SK-N-SH treated with all-trans-retinoic acid at 6 μM for 48 hours (cell line): ENCODE data around the gene TPRN.

ENCODE experiments used
- ATAC-seq: fragments of 200-7000 bp; cut with Tn5 transposase; 3 replicates; pipeline ENCODE4 v1.9.1; 2020; ENCODE audit warnings: mild to moderate bottlenecking, moderate library complexity
- ARNTL ChIP-seq: fragments of 450-650 bp; formaldehyde crosslinking; IDR thresholded peaks from 2 replicates; pipeline ENCODE4 v1.5.0; 2020; ENCODE audit warnings: low read depth, mild to moderate bottlenecking, moderate library complexity, borderline replicate concordance
- BACH2 ChIP-seq: fragments of 250-450 bp; sonication (Bioruptor Pico); IDR thresholded peaks from 2 replicates; pipeline ENCODE4 v1.9.0; 2021; ENCODE audit warnings: mild to moderate bottlenecking, borderline replicate concordance
- CREB5 ChIP-seq: fragments of 250-450 bp; sonication (Bioruptor Pico); IDR thresholded peaks from 2 replicates; pipeline ENCODE4 v1.5.1; 2020; ENCODE audit warnings: low read depth, mild to moderate bottlenecking, moderate library complexity
- CSDC2 ChIP-seq: fragments of 250-450 bp; sonication (Bioruptor Pico); IDR thresholded peaks from 2 replicates; pipeline ENCODE4 v1.5.0; 2020; ENCODE audit warnings: mild to moderate bottlenecking, moderate library complexity
- CSRNP3 ChIP-seq: fragments of 250-450 bp; sonication (Bioruptor Pico); IDR thresholded peaks from 2 replicates; pipeline ENCODE4 v1.5.1; 2021; ENCODE audit warnings: mild to moderate bottlenecking, moderate library complexity
- GLIS3 ChIP-seq: fragments of 250-450 bp; sonication (Bioruptor Pico); IDR thresholded peaks from 2 replicates; pipeline ENCODE4 v1.5.0; 2020; ENCODE audit warnings: mild to moderate bottlenecking, moderate library complexity
- ISL1 ChIP-seq: fragments of 250-450 bp; sonication (Bioruptor Pico); IDR thresholded peaks from 2 replicates; pipeline ENCODE4 v2.1.2; 2022; ENCODE audit warnings: mild to moderate bottlenecking, moderate library complexity
- OSR1 ChIP-seq: fragments of 250-450 bp; sonication (Bioruptor Pico); IDR thresholded peaks from 2 replicates; pipeline ENCODE4 v1.8.0; 2022; ENCODE audit warnings: moderate library complexity, mild to moderate bottlenecking, inconsistent platforms
- POU6F1 ChIP-seq: fragments of 250-450 bp; sonication (Bioruptor Pico); IDR thresholded peaks from 2 replicates; pipeline ENCODE4 v1.8.0; 2021; ENCODE audit warnings: low read depth, mild to moderate bottlenecking, moderate library complexity, borderline replicate concordance
- PPARA ChIP-seq: fragments of 250-450 bp; sonication (Bioruptor Pico); IDR thresholded peaks from 2 replicates; pipeline ENCODE4 v1.5.0; 2020; ENCODE audit warnings: mild to moderate bottlenecking, borderline replicate concordance
- RARB ChIP-seq: fragments of 250-450 bp; sonication (Bioruptor Pico); IDR thresholded peaks from 2 replicates; pipeline ENCODE4 v1.8.0; 2021; ENCODE audit warnings: mild to moderate bottlenecking, moderate library complexity
- SNAI2 ChIP-seq: fragments of 250-450 bp; sonication (Bioruptor Pico); IDR thresholded peaks from 2 replicates; pipeline ENCODE4 v1.5.0; 2020; ENCODE audit warnings: mild to moderate bottlenecking, moderate library complexity
- TCF4 ChIP-seq: fragments of 250-450 bp; sonication (Bioruptor Pico); IDR thresholded peaks from 2 replicates; pipeline ENCODE4 v1.8.0; 2021; ENCODE audit warnings: mild to moderate bottlenecking, moderate library complexity, borderline replicate concordance
- TOX ChIP-seq: fragments of 250-450 bp; sonication (Bioruptor Pico); IDR thresholded peaks from 2 replicates; pipeline ENCODE4 v1.8.0; 2021; ENCODE audit warnings: mild to moderate bottlenecking, moderate library complexity, borderline replicate concordance
- TSHZ2 ChIP-seq: fragments of 250-450 bp; sonication (Bioruptor Pico); IDR thresholded peaks from 2 replicates; pipeline ENCODE4 v1.5.0; 2020; ENCODE audit warnings: mild to moderate bottlenecking, moderate library complexity
- ZC3H10 ChIP-seq: fragments of 250-450 bp; sonication (Bioruptor Pico); IDR thresholded peaks from 2 replicates; pipeline ENCODE4 v1.5.1; 2021; ENCODE audit warnings: mild to moderate bottlenecking, moderate library complexity
- ZFP30 ChIP-seq: fragments of 450-650 bp; formaldehyde crosslinking; IDR thresholded peaks from 2 replicates; pipeline ENCODE4 v1.5.0; 2022; ENCODE audit warnings: mild to moderate bottlenecking, moderate library complexity
- ZNF565 ChIP-seq: fragments of 450-650 bp; formaldehyde crosslinking; conservative IDR thresholded peaks from 2 replicates; pipeline ENCODE4 v1.5.0; 2020; ENCODE audit warnings: low read depth, mild to moderate bottlenecking, moderate library complexity
- ZNF70 ChIP-seq: fragments of 450-650 bp; formaldehyde crosslinking; IDR thresholded peaks from 2 replicates; pipeline ENCODE4 v1.5.0; 2020; ENCODE audit warnings: mild to moderate bottlenecking, moderate library complexity
- ZNF8 ChIP-seq: fragments of 450-650 bp; formaldehyde crosslinking; IDR thresholded peaks from 2 replicates; pipeline ENCODE4 v1.5.0; 2020; ENCODE audit warnings: mild to moderate bottlenecking, moderate library complexity

TPRN gene

GRCh38 chr9:137191245-137191644 lies 9.3 kb downstream of the TPRN start:
- ATAC-seq, result no peak
- TF ChIP-seq SNAI2 (CRISPR knock-in tag) (no peak), TSHZ2 (CRISPR knock-in tag) (no peak), ZFP30 (CRISPR knock-in tag) (no peak), TCF4 (CRISPR knock-in tag) (no peak), ISL1 (CRISPR knock-in tag) (no peak), ARNTL (CRISPR knock-in tag) (no peak), CSRNP3 (CRISPR knock-in tag) (no peak), CREB5 (CRISPR knock-in tag) (no peak), BACH2 (CRISPR knock-in tag) (no peak), PPARA (CRISPR knock-in tag) (no peak), RARB (CRISPR knock-in tag) (no peak)

- TF ChIP-seq ZNF8 (CRISPR knock-in tag) (no peak), OSR1 (CRISPR knock-in tag) (no peak), PPARA (CRISPR knock-in tag) (no peak), TOX (CRISPR knock-in tag) (no peak), ARNTL (CRISPR knock-in tag) (no peak), ZNF70 (no peak), SNAI2 (CRISPR knock-in tag) (no peak), TCF4 (CRISPR knock-in tag) (no peak), GLIS3 (no peak), CSRNP3 (CRISPR knock-in tag) (no peak), BACH2 (CRISPR knock-in tag) (no peak), POU6F1 (no peak), ZFP30 (CRISPR knock-in tag) (no peak), ISL1 (CRISPR knock-in tag) (no peak), ZNF565 (CRISPR knock-in tag) (no peak), CSDC2 (CRISPR knock-in tag) (no peak), ZC3H10 (CRISPR knock-in tag) (no peak)
- no peak for ATAC-seq
Observed at GRCh38 chr9:137190315-137190856, 10.2 kb downstream of the TPRN start.
